IPS DF 4.7 (cell line): Measurements from ENCODE around the gene NEURL1B.

Experiments
- DNase-seq: peaks from one replicate; pipeline ENCODE4 v3.0.0-alpha.2; 2013; ENCODE audit warnings: low spot score; ENCODE audit errors: extremely low read depth

Gene NEURL1B

GRCh38 chr5:172633403-172633970 is 7.6 kb upstream of the NEURL1B start:
- DNase-seq: no peak

- DNase-seq: no peak
Observed at GRCh38 chr5:172634106-172634899, 6.8 kb upstream of the NEURL1B start.

GRCh38 chr5:172635038-172635437 is 6.0 kb upstream of the NEURL1B start:
- DNase-seq: no peak

DNA sequence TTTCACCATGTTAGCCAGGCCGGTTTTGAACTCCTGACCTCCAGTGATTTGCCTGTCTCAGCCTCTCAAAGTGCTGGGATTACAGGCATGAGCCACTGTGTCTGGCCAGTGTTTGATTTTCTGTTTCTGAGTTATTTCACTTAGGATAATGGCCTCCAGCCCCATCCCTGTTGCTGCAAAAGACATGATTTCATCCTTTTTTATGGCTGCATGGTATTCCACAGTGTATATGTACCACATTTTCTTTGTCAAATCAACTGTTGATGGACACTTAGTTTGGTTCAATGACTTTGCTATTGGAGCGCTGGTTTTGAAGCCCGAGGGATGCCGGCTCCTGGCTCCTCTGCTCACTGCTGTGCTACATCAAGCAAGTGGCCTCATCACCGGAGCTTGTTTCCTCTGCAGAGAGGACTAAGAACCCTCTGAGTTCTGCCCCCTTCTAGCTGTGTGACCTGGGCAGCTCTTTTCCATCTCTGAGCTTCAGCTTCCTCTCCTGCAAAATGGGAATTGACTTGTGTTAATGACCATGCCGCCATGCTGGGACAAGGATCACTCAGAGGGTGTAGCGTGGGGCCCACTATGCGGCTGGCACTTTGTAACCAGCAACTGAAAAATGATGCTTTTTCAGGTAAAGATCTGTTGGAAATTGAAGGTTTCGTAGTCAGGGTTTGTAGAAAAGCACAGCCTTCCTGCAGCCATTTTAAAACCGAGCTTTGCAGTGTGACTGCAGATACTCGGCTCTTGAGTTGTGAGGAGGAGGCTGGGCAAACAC is 4.6 kb upstream of the NEURL1B start:
- no peak for DNase-seq

- DNase-seq: no peak
Observed at GRCh38 chr5:172637110-172637580, 3.9 kb upstream of the NEURL1B start.

- no peak for DNase-seq
Observed at GRCh38 chr5:172637740-172638139, 3.3 kb upstream of the NEURL1B start.

DNA sequence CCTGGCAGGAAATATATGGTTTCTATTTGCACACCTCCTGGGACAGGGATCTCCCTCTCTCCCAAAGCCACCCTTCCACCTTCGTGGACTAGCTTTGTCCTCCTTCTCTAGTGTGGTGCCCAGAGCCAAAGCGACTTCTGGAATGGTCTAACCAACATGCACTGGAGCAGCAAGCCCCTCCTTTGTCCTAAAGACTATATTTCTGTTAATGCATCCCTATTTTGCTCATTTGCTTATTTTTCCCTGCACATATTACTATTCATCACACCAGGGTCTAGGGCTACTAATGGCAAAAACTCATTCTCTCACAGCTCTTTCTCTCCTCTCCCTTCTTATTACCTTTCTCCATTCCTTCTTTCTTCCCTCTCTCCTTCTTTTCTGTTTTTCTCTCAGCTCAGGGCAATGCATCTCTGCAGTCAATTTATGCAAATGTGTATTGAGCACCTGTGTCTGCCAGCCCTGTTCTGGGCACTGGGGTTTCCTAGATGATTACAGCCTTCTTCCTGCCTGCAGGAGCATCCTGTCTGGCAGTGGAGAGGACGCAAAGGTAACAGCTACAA is 2.8 kb upstream of the NEURL1B start:
- no peak for DNase-seq

DNA sequence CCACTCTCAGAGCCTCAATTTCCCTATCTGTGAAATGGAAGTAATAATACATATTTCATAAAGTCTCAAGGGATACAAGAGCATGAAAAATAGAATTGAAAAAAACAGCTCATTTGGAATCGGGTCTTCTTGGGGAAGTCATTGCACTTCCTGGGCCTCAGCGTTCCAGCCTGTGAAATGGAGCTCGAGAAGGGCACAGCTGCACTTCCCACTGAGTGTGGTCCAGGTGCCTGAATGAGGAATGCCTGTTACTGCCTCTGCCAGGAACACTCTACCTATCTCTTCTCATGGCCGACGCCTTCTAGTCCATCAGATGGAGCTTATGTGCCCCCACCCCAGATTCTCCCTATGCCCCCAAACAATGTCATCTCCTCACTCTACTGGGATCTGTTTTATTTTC is 924 bp upstream of the NEURL1B start:
- DNase-seq: no peak

DNA sequence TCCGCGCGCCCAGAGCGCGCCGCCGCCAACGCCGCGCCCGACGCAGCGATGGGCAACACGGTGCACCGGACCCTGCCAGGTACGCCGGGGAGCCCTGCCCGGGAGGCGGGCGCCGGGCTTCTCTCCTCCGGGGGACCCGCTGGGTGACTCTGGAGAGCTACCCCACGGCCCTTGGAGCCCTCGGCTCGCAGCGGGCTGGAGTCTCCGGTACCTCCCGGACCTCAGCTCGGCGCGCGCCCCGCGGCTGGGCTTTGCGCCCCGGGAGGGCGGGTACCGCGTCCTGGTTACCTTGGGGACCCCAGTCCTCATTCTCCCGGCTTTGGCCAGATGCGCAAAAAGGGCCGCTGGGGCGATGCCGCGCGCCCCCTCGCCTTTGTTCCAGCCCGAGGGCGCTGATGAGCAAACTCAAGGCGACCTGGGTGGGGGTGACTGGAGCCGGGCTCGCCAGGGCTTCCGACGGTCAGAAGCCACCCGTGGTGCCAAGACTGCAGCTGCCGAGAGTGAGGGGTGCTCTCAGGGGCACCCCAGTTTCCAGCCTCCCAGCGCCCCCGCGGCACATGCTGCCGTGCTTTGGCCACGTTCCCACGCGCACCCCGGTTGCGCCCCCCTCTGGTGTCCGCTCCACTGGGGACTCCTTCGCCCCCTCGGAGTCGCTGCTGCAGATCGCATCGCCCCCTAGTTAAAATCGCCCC is 442 bp downstream of the NEURL1B start:
- no peak for DNase-seq

GRCh38 chr5:172642051-172642409 is 967 bp downstream of the NEURL1B start:
- DNase-seq: no peak

- DNase-seq: no peak
Observed at GRCh38 chr5:172642486-172642885, 1.4 kb downstream of the NEURL1B start.

DNA sequence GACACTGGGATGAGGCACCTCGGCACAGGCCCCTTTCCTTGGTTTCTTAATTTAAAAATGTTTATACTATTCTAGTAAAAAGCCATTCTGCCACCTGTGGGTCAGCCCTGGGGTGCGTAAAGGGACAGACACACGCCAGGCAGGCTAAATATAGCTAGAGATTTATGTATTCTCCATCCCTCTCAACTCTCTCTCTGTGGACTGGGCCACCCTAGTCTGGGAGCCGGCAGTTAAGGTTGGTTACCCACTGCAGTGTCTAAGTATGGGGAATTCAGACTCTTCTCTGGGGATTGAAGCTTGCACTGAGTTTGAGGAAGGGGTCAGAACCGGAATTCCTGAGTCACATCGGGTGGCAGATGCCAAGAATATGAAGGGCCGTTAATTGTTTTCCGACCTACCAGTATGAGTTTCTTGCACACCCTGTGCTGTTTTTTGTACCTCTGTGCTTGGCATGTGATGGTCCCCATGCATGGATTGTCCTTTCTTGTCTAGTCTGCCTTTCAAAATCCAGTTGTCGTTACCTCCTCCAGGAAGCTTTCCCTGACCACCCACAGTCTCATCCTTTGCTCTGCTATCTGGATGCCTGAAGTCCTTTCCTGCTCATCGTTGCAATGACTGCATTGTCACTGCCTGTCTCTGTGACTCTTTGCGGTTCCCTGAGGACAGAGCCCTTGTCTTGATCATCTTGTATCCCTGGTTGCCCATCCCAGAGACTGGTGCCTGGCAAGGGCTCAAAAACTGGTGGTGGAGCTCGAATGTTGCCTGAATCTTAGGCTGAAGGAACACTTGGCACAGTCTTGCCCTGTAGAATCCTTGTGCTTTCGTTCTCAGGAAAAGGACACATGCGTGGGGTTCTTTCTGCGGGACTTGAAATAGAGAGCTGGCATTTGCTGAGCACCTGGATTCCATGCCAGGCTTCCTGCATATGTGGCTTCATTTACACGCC is 2.1 kb downstream of the NEURL1B start:
- no peak for DNase-seq

DNA sequence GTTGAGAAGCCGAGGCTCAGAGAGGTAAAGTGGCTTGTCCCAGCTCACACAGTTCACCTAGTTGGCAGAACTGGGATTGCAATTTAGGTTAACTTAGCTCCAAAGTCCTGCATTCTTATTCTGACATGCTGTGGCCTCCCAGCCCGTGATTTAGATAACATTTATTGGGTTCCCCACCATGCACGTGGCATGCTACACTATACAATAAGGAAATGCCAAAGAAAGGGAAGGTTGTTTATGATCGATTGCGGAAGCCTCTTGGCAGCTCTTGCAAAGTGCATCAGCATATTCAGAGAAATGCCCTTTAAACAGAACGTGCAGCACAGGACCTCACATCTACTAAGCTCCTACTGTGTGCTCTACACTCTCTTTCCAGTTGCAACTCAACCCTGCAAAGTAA is 3.2 kb downstream of the NEURL1B start:
- DNase-seq: no peak

DNA sequence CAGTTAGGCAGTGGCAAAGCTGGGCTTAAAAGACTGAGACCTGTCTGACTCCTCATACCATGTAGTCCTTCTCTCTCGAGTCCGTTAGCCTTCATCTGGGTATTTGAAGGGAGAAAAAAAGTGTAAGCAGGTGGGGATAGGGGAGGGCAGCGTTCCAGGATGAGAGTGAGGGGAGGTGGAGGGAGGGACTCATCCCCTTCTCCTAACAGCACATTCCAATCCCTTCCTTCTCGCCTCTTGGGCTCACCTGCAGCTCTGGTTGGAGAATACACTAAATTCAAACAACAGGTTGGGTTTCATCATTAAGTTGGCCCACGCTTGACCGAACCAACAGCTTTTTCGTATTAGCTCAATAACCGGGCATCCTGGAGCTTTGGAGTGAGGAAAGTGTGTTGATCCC is 3.6 kb downstream of the NEURL1B start:
- no peak for DNase-seq

- DNase-seq: no peak
Observed at GRCh38 chr5:172645271-172646055, 4.4 kb downstream of the NEURL1B start.

- no peak for DNase-seq
Observed at GRCh38 chr5:172646716-172647285, 5.7 kb downstream of the NEURL1B start.

GRCh38 chr5:172647352-172648012 is 6.4 kb downstream of the NEURL1B start:
- no peak for DNase-seq

GRCh38 chr5:172648013-172648381 is 6.9 kb downstream of the NEURL1B start:
- DNase-seq: no peak

DNA sequence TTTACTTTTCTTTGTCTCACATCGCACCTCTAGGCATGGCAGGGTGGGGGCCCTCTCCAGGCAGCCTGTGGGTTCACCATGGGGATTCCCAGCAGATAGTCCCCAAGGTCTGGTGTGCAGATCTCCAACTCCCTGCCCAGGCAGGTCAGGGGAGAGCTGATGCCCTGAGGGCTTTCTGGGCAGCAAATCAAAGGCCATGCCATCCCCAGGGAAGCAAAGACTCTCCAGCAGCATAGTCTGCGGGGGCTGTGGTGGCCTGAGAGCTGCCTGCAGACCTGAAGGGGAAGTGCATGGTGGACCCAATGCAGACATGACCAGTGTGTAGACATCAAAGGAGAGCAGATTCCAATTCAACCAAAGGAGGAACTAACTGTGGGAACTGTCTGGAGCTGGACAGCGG is 7.7 kb downstream of the NEURL1B start:
- no peak for DNase-seq
